Esophagus mucosa (tissue), 1 donor: ENCODE data around the gene ITGAL. TPM values are rescaled to one million over a fixed set of nuclear protein-coding genes. Genes with fewer than 3 reads are reported as not detected.
"Not testable (repeated sequence)": the region's sequence is repeated elsewhere in the genome, so short reads cannot be mapped to it uniquely, and the experiment has no call there.

ENCODE experiments used
- ATAC-seq: fragments of 200-7000 bp; cut with Tn5 transposase; one replicate; pipeline ENCODE4 v1.9.1; 2020
- total RNA-seq: library from RNA; stranded (reverse); gene quantifications from one replicate; pipeline ENCODE4 v1.2.4, GENCODE V29; 2023
- donor health status: DM: yes; HTN: yes; CAD: no.

ITGAL gene
- total RNA-seq, 1 donor from 2014 or later: 2.0 TPM

- peak; percentile 93 for ATAC-seq
These were observed 54.5 kb downstream of the ITGAL start for GRCh38 chr16:30526823-30527634.

GRCh38 chr16:30527635-30528178, 55.2 kb downstream of the ITGAL start:
- ATAC-seq: peak; percentile 43

GRCh38 chr16:30528799-30529457, 56.4 kb downstream of the ITGAL start:
- ATAC-seq: no peak

- ATAC-seq: no peak
These were observed 57.9 kb downstream of the ITGAL start for GRCh38 chr16:30530163-30531037.

- no peak for ATAC-seq
These were observed 60.0 kb downstream of the ITGAL start for GRCh38 chr16:30532285-30533145.

- no peak for ATAC-seq
These were observed 60.6 kb downstream of the ITGAL start for GRCh38 chr16:30533146-30533522.

GRCh38 chr16:30533748-30534367, 61.3 kb downstream of the ITGAL start:
- peak; percentile 11 for ATAC-seq

GRCh38 chr16:30534368-30535105, 62.0 kb downstream of the ITGAL start, which contains the start of gene ZNF747:
Gene ZNF747, minus strand, starts transcription at chr16:30534858. Its CDS starts 179 bp downstream, at chr16:30534679.
- ATAC-seq: peak; percentile 89

GRCh38 chr16:30535106-30535776, 62.7 kb downstream of the ITGAL start:
- no peak for ATAC-seq

- peak; percentile 79 for ATAC-seq
These were observed 63.2 kb downstream of the ITGAL start for GRCh38 chr16:30535777-30536190.

- not testable (repeated sequence) for ATAC-seq
These were observed 64.0 kb downstream of the ITGAL start for GRCh38 chr16:30536391-30537024.

- no peak for ATAC-seq
These were observed 66.7 kb downstream of the ITGAL start for GRCh38 chr16:30539000-30539964.

GRCh38 chr16:30539986-30540526, 67.5 kb downstream of the ITGAL start:
- not testable (repeated sequence) for ATAC-seq

GRCh38 chr16:30540916-30541464, 68.4 kb downstream of the ITGAL start:
- not testable (repeated sequence) for ATAC-seq

GRCh38 chr16:30541502-30542329, 69.2 kb downstream of the ITGAL start:
- no peak for ATAC-seq

- no peak for ATAC-seq
These were observed 70.5 kb downstream of the ITGAL start for GRCh38 chr16:30543067-30543466.
